Subcutaneous abdominal adipose tissue (tissue), 5 donors: ENCODE measurements around the gene LRP1B.

ENCODE experiments used
- H3K27ac ChIP-seq: one replicate; pipeline ENCODE4 v1.7.0; 2013; ENCODE audit warnings: low read depth, mild to moderate bottlenecking, inconsistent platforms, low read length, moderate library complexity
- H3K27me3 ChIP-seq, 5 donors: one replicate each; pipeline ENCODE4 v1.7.0; 2013; ENCODE audit warnings: low read length in 5 of 5, inconsistent platforms in 1 of 5; ENCODE audit not compliant: control insufficient read depth in 5 of 5, insufficient read depth in 4 of 5
- H3K36me3 ChIP-seq, 5 donors: one replicate each; pipeline ENCODE4 v1.7.0; 2013; ENCODE audit warnings: low read length in 5 of 5; ENCODE audit not compliant: control insufficient read depth in 5 of 5, insufficient read depth in 5 of 5
- H3K4me1 ChIP-seq, 5 donors: one replicate each; pipeline ENCODE4 v1.7.0; 2013; ENCODE audit warnings: low read length in 5 of 5, mild to moderate bottlenecking in 3 of 5, moderate library complexity in 1 of 5; ENCODE audit not compliant: control insufficient read depth in 5 of 5, insufficient read depth in 5 of 5
- H3K4me3 ChIP-seq, 5 donors: one replicate each; pipeline ENCODE4 v1.7.0; 2013; ENCODE audit warnings: low read length in 5 of 5, low read depth in 1 of 5
- H3K9ac ChIP-seq, 5 donors: one replicate each; pipeline ENCODE4 v1.7.0; 2013; ENCODE audit warnings: low read length in 5 of 5, mild to moderate bottlenecking in 4 of 5, moderate library complexity in 3 of 5
- H3K9me3 ChIP-seq, 5 donors: one replicate each; pipeline ENCODE4 v1.7.0; 2013; ENCODE audit warnings: low read length in 5 of 5; ENCODE audit not compliant: control insufficient read depth in 5 of 5
- donor health status: healthy.
- donor health status: healthy.
- donor health status: healthy.
- donor health status: healthy.
- donor health status: healthy.

The LRP1B gene

DNA sequence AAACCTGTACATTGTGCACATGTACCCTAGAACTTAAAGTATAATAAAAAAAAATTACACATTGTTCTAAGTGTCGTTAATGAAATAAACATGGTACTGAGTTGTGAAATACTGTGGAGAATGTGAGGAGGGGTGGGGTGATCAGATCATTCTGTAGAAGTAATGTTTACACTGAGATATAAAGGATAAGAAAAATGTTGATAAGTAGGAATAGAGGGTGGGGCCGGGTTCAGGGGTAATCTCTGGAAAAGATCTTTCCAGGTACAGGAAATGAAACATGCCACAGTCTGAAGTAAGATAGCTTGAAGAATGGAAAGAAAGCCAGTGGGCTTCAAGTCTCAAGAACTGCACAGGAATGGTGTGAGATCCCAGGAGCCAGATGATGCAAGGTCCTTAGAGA, 1482.4 kb downstream of the LRP1B start:
- H3K36me3 ChIP-seq = no peaks in the 10 kb centered on the region
- no peaks in the 10 kb centered on the region for H3K27me3 ChIP-seq
- peaks cover 0 to 2% (median 0%) of the 10 kb centered on the region in 5 donors for H3K4me1 ChIP-seq
- no peak overlapping the region for H3K27ac ChIP-seq
- H3K9me3 ChIP-seq = no peaks in the 10 kb centered on the region
- H3K9ac ChIP-seq = no peak overlapping the region
- no peak overlapping the region for H3K4me3 ChIP-seq

DNA sequence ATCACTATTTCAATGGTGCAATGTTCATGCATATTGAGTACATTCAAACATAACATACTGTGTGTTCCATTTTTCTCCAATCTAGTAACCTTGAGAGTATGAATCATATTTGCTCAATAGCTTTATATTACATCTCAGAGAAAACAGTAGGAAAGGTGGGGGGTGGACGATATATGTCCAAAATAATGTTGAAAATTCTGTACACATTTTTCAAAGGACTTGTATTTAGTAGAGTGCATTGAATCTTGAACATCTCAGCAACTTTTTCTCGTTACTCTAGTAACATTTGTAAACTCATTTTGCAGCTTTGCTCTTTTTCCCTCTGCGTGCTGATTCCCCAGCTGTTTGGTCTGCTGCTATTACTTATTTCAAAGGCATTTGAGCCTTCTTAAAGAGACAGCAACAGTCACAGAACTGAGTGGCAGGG, 1487.0 kb downstream of the LRP1B start:
- no peaks in the 10 kb centered on the region for H3K27me3 ChIP-seq
- no peaks in the 10 kb centered on the region for H3K9me3 ChIP-seq
- peaks cover 0 to 7% (median 0%) of the 10 kb centered on the region in 5 donors for H3K4me1 ChIP-seq
- no peak overlapping the region for H3K27ac ChIP-seq
- H3K9ac ChIP-seq = no peak overlapping the region
- no peaks in the 10 kb centered on the region for H3K36me3 ChIP-seq
- no peak overlapping the region for H3K4me3 ChIP-seq

DNA sequence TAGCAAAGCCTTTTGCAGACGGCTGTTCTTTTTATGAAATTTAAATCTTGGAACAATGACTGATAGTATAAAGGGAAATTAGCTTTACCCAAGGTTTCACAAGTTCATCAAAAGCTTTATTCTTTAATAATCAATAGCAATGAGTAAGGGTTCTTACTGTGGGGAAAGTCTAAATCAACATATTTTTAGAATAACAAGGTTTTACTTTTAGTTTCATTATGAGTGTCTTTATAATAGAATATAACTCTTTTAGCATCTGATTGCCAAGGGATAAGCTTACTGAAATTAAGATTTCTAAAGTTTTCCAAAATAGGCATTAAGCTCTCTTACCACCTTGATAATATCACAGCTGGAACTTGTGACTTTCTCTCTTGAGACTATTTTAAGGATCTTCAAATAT, 1489.7 kb downstream of the LRP1B start:
- Histone ChIP-seq H3K4me1 (peaks cover 0 to 7% (median 0%) of the 10 kb centered on the region in 5 donors), H3K4me3 (no peak overlapping the region), H3K9me3 (no peaks in the 10 kb centered on the region), H3K9ac (no peak overlapping the region), H3K36me3 (no peaks in the 10 kb centered on the region), H3K27me3 (no peaks in the 10 kb centered on the region), H3K27ac (no peak overlapping the region)

DNA sequence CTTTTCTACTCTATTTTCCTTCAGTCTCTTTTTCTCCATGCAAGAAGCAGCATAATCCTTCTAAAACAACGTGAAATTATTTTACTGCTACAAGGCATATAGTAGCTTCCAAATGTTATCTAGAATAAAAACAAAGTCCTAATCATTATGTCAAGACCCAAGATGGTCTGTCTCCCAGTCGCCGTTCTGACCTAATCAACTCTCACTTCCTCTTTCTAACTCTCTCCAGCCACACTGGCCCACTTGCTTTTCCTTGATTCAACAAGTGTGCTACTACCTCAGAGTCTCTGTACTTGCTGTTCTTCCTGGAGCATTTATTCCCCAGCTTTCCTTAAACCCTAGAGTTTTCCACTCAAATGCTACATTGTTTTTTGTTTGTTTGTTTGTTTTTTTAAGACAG, 1491.2 kb downstream of the LRP1B start:
- no peak overlapping the region for H3K9ac ChIP-seq
- no peaks in the 10 kb centered on the region for H3K36me3 ChIP-seq
- no peaks in the 10 kb centered on the region for H3K9me3 ChIP-seq
- no peak overlapping the region for H3K4me3 ChIP-seq
- H3K27ac ChIP-seq = no peak overlapping the region
- H3K4me1 ChIP-seq = peaks cover 0 to 7% (median 0%) of the 10 kb centered on the region in 5 donors
- no peaks in the 10 kb centered on the region for H3K27me3 ChIP-seq

DNA sequence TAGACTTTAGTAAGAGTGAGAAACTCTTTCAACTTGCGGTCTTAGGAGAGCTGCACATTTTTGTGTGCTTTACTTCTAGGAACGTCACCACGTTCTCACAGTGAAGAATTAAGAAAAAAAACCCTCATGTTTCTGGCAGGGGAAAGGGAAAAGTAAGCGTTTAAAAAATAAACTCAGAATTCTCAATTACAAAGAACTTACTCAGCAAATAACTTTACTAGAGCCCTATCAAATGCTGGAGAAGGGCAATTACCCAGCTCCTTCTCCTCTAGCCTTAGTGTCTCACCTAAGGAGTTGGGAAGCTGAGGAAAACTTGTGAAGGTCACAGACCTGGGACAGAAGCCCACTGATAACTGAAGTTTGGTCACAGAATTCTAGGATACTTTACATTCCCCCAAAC, 1500.3 kb downstream of the LRP1B start:
- Histone ChIP-seq H3K27ac (no peak overlapping the region), H3K4me1 (no peaks in the 10 kb centered on the region), H3K36me3 (no peaks in the 10 kb centered on the region), H3K9ac (no peak overlapping the region), H3K27me3 (no peaks in the 10 kb centered on the region), H3K9me3 (no peaks in the 10 kb centered on the region), H3K4me3 (no peak overlapping the region)

DNA sequence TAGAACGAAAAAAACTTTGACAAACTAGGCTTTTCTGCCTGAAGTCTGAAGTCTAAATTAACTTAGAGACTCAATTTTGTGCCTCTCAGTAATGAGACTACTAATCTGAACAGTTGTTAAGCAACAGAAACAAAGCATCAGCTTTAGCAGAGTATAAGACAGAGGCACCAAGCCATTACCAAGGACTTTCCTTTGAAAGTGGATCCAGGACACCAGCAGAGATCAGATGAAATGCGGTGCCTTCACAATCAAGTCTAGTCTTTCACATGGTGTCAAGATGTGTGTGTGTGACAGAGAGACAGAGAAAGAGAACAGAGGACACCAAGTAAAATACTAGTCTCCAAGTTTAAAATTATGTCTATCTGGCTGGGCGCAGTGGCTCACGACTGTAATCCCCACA, 1502.9 kb downstream of the LRP1B start:
- H3K36me3 ChIP-seq = no peaks in the 10 kb centered on the region
- no peak overlapping the region for H3K9ac ChIP-seq
- H3K27ac ChIP-seq = no peak overlapping the region
- H3K4me1 ChIP-seq = no peaks in the 10 kb centered on the region
- H3K9me3 ChIP-seq = no peaks in the 10 kb centered on the region
- no peak overlapping the region for H3K4me3 ChIP-seq
- no peaks in the 10 kb centered on the region for H3K27me3 ChIP-seq

DNA sequence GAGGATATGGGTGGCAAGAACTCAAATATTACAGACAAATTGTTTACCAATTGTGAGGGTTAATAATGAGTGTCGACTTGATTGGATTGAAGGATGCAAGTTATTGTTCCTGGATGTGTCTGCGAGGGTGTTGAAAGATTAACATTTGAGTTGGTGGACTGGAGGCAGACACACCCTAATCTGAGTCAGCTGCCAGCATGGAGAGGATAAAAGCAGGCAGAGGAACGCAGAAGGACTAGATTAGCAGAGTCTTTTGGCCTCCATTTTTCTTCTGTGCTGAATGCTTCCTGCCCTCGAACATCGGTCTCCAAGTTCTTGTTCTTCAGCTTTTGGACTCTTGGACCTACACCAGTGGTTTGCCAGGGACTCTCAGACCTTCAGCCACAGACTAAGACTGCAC, 1503.7 kb downstream of the LRP1B start:
- no peaks in the 10 kb centered on the region for H3K36me3 ChIP-seq
- no peak overlapping the region for H3K27ac ChIP-seq
- H3K4me1 ChIP-seq = no peaks in the 10 kb centered on the region
- no peaks in the 10 kb centered on the region for H3K27me3 ChIP-seq
- no peak overlapping the region for H3K4me3 ChIP-seq
- H3K9ac ChIP-seq = no peak overlapping the region
- no peaks in the 10 kb centered on the region for H3K9me3 ChIP-seq

DNA sequence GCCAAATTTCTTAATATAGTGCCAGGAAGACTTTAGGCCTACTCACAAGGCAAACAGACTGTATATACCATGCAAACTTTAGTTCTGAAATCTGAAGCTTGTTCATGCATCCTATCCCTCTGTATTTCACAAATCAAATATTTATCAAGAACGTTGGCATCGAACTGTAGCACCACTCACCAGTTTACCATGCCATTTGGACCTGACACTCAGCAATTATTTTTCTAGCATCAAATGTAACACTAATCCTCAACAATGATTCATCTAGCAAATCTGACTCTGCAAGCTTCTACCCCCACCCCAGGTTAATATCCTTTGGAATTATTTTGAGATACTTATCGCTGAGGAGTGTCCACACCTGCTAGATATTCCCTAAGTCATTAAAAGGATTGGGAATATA, 1506.6 kb downstream of the LRP1B start:
- no peak overlapping the region for H3K27ac ChIP-seq
- no peaks in the 10 kb centered on the region for H3K36me3 ChIP-seq
- H3K9ac ChIP-seq = no peak overlapping the region
- no peak overlapping the region for H3K4me3 ChIP-seq
- H3K4me1 ChIP-seq = no peaks in the 10 kb centered on the region
- H3K9me3 ChIP-seq = no peaks in the 10 kb centered on the region
- H3K27me3 ChIP-seq = no peaks in the 10 kb centered on the region

DNA sequence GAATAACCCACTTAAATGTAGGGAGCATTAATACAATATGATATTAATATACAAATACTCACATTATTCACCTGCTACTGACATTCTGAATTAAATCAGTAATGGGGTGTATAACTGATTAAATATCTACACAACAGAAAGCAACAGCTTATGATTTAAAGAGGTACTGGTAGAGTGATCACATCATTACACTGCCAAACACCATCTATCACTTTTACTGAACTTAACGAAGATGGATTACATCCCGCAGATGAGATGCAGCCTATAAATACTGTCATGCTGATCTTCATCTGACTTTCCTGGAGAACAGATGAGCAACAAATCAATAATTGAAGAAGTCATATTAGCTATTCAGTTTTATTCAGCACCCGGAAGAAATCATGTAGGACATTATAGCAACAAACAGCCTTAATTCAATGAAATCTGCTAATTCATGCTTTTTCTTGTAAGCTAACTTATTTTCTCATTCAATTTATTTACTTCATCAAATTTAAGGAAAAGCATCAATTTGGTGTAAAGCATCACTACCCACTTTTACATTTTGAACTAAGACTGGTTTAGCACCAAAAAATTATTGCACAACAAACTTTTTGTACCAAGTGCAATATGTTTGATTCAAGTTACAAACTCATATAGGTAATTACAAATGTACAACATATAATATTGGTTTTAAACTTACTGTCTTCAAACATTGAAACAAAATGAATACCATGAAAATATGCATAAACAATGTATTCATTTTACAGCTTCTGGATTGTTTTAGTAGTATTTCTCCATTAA, 1509.0 kb downstream of the LRP1B start:
- H3K9me3 ChIP-seq = no peaks in the 10 kb centered on the region
- H3K9ac ChIP-seq = no peak overlapping the region
- no peak overlapping the region for H3K4me3 ChIP-seq

DNA sequence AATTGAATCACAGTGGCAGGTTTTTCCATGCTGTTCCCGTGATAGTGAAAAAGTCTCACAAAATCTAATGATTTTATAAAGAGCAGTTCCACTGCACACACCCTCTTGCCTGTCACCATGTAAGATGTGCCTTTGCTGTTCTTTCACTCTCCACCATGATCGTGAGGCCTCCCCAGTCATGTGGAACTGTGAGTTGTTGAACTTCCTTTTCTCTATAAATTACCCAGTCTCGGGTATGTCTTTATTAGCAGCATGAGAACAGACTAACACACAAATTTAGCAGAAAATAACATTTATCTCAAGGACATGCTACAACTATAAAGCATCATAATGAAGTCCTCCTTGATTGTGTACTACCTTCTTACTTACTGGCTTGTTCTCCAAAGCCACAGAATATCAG, 1526.0 kb downstream of the LRP1B start:
- no peak overlapping the region for H3K27ac ChIP-seq
- no peaks in the 10 kb centered on the region for H3K36me3 ChIP-seq
- no peak overlapping the region for H3K9ac ChIP-seq

More for the DNA sequence above, 1509.0 kb downstream of the LRP1B start:
- Histone ChIP-seq H3K27me3 (no peaks in the 10 kb centered on the region), H3K27ac (no peak overlapping the region), H3K4me1 (no peaks in the 10 kb centered on the region), H3K36me3 (no peaks in the 10 kb centered on the region)

More for the DNA sequence above, 1526.0 kb downstream of the LRP1B start:
- no peaks in the 10 kb centered on the region for H3K27me3 ChIP-seq
- H3K9me3 ChIP-seq = no peaks in the 10 kb centered on the region
- H3K4me1 ChIP-seq = peaks cover 0 to 6% (median 0%) of the 10 kb centered on the region in 5 donors
- H3K4me3 ChIP-seq = no peak overlapping the region
